ENCODE measurements around the gene STXBP5L.
"Not testable (repeated sequence)": the region's sequence is repeated elsewhere in the genome, so short reads cannot be mapped to it uniquely, and the experiment has no call there.

The STXBP5L gene

DNA sequence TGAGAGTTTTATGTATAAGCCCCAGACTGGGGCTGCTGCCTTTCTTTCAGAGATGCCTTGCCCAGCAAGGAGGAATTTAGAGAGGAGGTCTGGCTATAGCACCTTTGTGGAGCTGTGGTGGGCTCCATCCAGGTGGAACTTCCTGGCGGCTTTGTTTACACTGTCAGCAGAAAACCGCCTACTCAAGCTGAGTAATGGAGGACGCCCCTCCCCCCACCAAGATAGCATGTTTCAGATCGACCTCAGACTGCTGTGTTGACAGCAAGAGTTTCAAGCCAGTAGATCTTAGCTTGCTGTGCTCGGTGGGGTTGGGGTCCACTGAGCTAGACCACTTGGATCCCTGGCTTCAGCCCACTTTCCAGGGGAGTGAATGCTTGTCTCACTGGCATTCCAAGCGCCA is 155.6 kb downstream of the STXBP5L start:
- no peak for DNase-seq

GRCh38 chr3:121064121-121064520 is 156.1 kb downstream of the STXBP5L start:
- no peak for DNase-seq

- DNase-seq: no peak
Observed at GRCh38 chr3:121072133-121072532, 164.1 kb downstream of the STXBP5L start.

- no peak for DNase-seq
Observed at GRCh38 chr3:121073011-121073410, 165.0 kb downstream of the STXBP5L start.

GRCh38 chr3:121075191-121075590 is 167.2 kb downstream of the STXBP5L start:
- DNase-seq: no peak

DNA sequence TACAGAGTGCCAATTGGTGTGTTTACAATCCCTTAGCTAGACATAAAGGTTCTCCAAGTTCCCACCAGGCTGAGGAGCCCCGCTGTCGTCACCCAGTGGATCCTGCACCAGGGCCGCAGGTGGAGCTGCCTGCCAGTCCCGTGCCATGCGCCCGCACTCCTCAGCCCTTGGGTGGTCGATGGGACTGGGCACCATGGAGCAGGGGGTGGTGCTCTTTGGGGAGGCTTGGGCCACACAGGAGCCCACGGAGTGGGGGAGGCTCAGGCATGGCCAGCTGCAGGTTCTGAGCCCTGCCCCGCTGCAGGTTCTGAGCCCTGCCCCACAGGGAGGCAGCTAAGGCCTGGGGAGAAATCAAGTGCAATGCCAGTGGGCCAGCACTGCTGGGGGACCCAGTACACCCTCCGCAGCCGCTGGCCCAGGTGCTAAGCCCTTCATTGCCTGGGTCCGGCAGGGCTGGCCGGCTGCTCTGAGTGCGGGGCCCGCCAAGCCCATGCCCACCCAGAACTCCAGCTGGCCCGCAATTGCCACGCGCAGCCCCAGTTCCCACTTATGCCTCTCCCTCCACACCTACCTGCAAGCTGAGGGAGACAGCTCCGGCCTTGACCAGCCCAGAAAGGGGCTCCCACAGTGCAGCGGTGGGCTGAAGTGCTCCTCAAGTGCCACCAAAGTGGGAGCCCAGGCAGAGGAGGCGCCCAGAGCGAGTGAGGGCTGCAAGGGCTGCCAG is 170.5 kb downstream of the STXBP5L start:
- not testable (repeated sequence) for DNase-seq

DNA sequence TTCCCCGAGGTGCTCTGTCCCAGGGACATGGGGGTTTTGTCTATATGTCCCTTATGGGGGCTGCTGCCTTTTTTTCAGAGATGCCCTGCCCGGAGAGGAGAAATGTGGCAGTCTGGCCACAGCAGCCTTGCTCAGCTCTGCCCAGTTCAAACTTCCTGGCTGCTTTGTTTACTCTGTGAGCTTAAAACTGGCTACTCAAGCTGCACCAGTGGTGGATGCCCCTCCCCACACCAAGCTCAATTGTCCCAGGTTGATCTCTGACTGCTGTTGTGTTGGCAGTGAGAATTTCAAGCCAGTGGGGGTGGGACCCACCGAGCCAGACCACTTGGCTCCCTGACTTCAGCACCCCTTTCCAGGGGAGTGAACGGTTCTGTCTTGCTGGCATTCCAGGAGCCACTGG is 188.9 kb downstream of the STXBP5L start:
- no peak for DNase-seq

DNA sequence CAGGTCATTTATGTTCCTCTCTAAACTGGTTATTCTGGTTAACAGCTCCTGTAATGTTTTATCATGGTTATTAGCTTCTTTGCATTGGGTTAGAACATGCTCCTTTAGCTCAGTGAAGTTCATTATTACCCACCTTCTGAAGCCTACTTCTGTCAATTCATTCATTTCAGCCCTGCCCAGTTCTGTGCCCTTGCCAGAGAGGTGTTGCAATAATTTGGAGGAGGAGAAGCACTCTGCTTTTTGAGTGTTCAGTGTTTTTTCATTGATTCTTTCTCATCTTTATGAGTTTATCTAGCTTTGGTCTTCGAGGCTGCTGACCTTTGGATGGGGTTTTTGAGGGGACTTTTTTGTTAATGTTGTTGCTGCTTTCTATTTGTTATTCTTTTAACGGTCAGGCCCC is 203.1 kb downstream of the STXBP5L start:
- not testable (repeated sequence) for DNase-seq

GRCh38 chr3:121111914-121112612 is 204.1 kb downstream of the STXBP5L start:
- DNase-seq: no peak

DNA sequence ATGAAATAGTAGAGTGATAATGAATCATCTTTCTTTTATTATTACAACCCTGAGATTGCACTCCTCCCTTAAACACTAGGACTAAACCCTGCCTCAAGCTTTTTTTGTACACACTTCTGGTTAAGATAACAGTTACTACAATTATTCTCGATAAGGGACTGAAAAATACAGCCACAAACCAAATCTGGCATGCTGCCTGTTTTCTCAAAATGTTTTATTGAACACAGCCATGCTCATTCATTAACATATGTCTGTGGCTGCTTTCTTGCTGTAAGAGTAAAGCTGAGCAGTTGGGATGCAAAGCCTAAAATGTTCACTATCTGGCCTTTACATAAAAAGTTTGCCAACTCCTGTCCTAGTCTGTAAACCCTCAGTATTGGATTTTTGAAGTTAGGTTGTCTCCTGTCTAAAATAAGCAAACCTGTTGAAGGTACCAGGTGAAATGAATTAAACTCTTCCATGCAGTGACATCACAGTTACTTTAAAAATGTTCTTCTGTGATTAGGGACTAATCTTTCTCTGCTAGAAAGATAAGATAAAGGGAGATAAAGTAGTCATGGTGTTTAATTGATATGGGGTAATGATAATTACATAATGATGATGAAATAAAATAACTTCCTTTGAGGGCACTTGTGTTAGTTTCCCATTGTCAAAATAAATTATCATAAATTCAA is 218.2 kb downstream of the STXBP5L start:
- no peak for DNase-seq

DNA sequence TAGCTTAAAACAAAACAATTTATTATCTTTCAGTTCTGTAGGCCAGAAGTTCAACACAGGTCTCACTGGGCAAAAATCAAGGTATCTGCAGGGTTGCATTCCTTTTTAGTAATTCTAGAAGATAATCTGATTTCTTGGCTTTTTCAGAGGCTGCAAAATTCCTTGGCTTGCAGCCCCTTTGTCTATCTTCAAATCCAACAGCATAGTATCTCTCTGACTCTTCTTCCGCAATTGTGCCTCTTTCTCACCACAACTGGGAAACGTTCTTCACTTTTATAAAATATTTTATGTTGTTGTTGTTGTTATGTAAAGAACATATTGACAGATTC is 218.7 kb downstream of the STXBP5L start:
- DNase-seq: no peak

- no peak for DNase-seq
Observed at GRCh38 chr3:121152573-121152972, 244.6 kb downstream of the STXBP5L start.

GRCh38 chr3:121153851-121154250 is 245.8 kb downstream of the STXBP5L start:
- DNase-seq: no peak

DNA sequence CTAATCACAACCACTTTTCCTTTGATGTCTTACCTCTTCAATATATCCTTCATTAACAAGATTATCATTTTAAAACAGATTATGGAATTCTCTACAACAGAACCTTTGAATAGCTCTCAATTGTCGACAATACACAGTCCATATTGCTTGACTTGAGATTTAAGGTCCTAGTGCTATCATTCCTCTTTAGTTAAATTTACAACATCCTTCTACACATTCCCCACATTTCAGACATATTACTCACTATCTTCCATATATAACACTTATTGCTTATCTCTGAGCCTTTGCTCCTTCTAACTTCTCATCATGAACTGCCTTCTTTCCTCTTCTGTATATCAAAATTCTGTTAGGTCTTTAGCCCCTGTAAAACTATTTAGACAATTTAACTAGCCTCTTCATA is 247.0 kb downstream of the STXBP5L start:
- DNase-seq: no peak

DNA sequence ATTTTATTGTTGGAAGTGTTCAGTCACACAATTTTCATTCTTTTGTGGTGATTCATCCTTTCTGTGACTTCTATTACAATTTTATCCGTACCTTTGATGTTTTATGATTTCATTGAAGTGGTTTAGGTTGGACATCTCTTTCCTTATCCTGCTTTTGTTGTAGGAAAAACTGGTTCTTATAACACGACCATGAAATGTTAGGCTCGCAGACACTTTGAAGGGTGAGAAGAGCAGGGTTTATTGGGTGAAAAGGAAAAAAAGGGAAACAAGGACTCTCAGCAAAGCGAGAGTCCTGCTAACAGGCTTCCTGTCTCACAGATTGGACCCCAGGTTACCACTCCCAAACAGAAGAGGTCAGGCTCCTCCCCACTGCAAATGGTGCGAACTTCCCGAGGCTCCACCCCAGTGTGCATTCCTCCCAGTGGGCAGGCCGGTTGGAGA is 257.4 kb downstream of the STXBP5L start:
- no peak for DNase-seq

GRCh38 chr3:121167374-121168139 is 259.6 kb downstream of the STXBP5L start:
- DNase-seq: no peak

DNA sequence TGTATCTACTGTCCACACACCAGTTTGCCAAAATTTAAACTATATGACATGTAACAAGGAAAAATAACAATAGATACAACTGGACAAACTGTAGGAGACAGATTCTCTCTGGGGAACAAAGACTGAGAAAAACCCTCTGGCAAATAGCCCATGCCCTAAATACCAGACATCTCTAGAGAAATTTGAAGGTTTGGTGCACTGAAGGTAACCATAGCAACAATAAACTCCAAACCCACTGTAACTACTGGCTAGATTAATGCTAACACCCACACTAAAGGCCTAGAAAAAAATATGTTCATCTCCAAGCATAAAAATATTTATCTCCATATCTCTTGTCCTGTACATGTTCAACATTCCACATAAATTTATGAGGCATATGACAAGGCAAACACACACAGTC is 267.1 kb downstream of the STXBP5L start:
- no peak for DNase-seq

- not testable (repeated sequence) for DNase-seq
Observed at GRCh38 chr3:121190626-121191025, 282.6 kb downstream of the STXBP5L start.

GRCh38 chr3:121202573-121202972 is 294.6 kb downstream of the STXBP5L start:
- DNase-seq: no peak

DNA sequence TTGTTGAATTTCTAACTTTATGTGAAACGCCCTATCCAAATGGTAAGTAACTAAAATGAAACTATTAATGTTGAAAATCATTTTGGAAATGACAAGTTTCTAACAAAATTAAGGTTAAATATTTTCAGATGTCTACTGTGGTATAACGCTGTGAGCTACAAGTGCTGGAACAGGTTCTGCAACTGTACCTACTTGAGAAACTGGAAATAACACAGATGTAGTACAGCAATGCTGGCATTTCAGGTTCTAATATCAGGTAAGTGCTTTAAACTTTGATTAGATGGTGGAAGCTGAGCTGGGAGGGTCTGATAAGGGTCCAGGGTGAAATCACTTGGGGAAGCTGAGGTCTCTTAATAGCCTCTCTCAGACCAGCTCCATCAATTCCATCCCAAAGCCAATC is 315.1 kb downstream of the STXBP5L start:
- DNase-seq: no peak

- no peak for DNase-seq
Observed at GRCh38 chr3:121228971-121229370, 321.0 kb downstream of the STXBP5L start.

DNA sequence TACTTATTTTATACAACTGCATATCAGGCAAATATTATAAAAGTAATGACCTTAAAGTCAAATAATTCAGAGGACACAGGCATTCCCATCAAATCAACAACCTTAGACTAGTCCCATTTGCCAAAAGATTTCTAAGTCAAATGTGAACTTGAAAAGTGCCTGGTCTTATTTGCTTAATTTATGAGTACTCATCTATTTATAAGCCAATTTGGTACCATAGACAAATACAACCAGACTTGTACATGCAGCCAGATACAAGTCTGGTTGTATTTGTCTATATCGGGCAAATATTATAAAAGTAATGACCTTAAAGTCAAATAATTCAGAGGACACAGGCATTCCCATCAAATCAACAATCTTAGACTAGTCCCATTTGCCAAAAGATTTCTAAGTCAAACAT is 322.2 kb downstream of the STXBP5L start:
- DNase-seq: not testable (repeated sequence)

- DNase-seq: no peak
Observed at GRCh38 chr3:121231872-121232271, 323.9 kb downstream of the STXBP5L start.
